ENCODE measurements around the gene IL12A. TPM values are rescaled to one million over a fixed set of nuclear protein-coding genes. Genes with fewer than 3 reads are reported as not detected.

IL12A gene
- total and polyA plus RNA-seq, 10 of the 15 experiments (the other 5 are each of a cell fraction or from before 2014, with no cell fraction given): 0.50 to 10.9 (median 3.5) TPM

GRCh38 chr3:160012108-160012507 is 23.5 kb downstream of the IL12A start (continued):
- peak; percentile 90 for TF ChIP-seq TBL1XR1 (IDR thresholded peaks at IDR 0.05; ENCODE audit: low read depth, low read length)
- TF ChIP-seq, protein P1, sequence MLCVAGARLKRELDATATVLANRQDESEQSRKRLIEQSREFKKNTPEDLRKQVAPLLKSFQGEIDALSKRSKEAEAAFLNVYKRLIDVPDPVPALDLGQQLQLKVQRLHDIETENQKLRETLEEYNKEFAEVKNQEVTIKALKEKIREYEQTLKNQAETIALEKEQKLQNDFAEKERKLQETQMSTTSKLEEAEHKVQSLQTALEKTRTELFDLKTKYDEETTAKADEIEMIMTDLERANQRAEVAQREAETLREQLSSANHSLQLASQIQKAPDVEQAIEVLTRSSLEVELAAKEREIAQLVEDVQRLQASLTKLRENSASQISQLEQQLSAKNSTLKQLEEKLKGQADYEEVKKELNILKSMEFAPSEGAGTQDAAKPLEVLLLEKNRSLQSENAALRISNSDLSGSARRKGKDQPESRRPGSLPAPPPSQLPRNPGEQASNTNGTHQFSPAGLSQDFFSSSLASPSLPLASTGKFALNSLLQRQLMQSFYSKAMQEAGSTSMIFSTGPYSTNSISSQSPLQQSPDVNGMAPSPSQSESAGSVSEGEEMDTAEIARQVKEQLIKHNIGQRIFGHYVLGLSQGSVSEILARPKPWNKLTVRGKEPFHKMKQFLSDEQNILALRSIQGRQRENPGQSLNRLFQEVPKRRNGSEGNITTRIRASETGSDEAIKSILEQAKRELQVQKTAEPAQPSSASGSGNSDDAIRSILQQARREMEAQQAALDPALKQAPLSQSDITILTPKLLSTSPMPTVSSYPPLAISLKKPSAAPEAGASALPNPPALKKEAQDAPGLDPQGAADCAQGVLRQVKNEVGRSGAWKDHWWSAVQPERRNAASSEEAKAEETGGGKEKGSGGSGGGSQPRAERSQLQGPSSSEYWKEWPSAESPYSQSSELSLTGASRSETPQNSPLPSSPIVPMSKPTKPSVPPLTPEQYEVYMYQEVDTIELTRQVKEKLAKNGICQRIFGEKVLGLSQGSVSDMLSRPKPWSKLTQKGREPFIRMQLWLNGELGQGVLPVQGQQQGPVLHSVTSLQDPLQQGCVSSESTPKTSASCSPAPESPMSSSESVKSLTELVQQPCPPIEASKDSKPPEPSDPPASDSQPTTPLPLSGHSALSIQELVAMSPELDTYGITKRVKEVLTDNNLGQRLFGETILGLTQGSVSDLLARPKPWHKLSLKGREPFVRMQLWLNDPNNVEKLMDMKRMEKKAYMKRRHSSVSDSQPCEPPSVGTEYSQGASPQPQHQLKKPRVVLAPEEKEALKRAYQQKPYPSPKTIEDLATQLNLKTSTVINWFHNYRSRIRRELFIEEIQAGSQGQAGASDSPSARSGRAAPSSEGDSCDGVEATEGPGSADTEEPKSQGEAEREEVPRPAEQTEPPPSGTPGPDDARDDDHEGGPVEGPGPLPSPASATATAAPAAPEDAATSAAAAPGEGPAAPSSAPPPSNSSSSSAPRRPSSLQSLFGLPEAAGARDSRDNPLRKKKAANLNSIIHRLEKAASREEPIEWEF (IDR thresholded peaks at IDR 0.05; ENCODE audit: insufficient replicate concordance, low read depth, low read length): peak; percentile 65
- TF ChIP-seq BCL11A (IDR thresholded peaks at IDR 0.05; ENCODE audit: low read depth, low read length): peak; percentile 71; the same call in 1 of the 2 replicates
- TF ChIP-seq KLF5 (IDR thresholded peaks at IDR 0.05; ENCODE audit: partially characterized antibody): no peak
- TF ChIP-seq SPI1 (IDR thresholded peaks at IDR 0.05; ENCODE audit: borderline replicate concordance, insufficient read depth, low read depth, low read length): peak; percentile 97
- no peak for TF ChIP-seq POLR2A (IDR thresholded peaks at IDR 0.05; ENCODE audit: low read depth, low read length)
- no peak for TF ChIP-seq MYB (IDR thresholded peaks at IDR 0.05; ENCODE audit: borderline replicate concordance, low read depth, low read length)
- TF ChIP-seq ZNF384 (IDR thresholded peaks at IDR 0.05; ENCODE audit: borderline replicate concordance, low read depth, low read length): no peak
- TF ChIP-seq CHD2 (IDR thresholded peaks at IDR 0.05; ENCODE audit: borderline replicate concordance, low read depth, low read length): peak; percentile 44; the same call in 1 of the 2 replicates
- peak; percentile 64 for TF ChIP-seq ATF2 (IDR thresholded peaks at IDR 0.05; ENCODE audit: low read length)
- TF ChIP-seq, protein P2, sequence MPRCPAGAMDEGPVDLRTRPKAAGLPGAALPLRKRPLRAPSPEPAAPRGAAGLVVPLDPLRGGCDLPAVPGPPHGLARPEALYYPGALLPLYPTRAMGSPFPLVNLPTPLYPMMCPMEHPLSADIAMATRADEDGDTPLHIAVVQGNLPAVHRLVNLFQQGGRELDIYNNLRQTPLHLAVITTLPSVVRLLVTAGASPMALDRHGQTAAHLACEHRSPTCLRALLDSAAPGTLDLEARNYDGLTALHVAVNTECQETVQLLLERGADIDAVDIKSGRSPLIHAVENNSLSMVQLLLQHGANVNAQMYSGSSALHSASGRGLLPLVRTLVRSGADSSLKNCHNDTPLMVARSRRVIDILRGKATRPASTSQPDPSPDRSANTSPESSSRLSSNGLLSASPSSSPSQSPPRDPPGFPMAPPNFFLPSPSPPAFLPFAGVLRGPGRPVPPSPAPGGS (IDR thresholded peaks at IDR 0.05; ENCODE audit: borderline replicate concordance, insufficient read depth, low read depth, low read length, poor library complexity, severe bottlenecking): peak; percentile 27
- no peak for TF ChIP-seq ZNF207 (IDR thresholded peaks at IDR 0.05; ENCODE audit: borderline replicate concordance)
- peak; percentile 81 for TF ChIP-seq NFIC (IDR thresholded peaks at IDR 0.05; ENCODE audit: low read depth, low read length)
- TF ChIP-seq NBN (IDR thresholded peaks at IDR 0.05): 0 out of 2 replicates have a peak, but pooled peaks have one; percentile 39
- no peak for TF ChIP-seq SUPT20H (IDR thresholded peaks at IDR 0.05; ENCODE audit: borderline replicate concordance, control insufficient read depth, low read depth, low read length)
- no peak for TF ChIP-seq NFYB (IDR thresholded peaks at IDR 0.05; ENCODE audit: insufficient read depth, low read depth, low read length)
- 0 out of 2 replicates have a peak, but pooled peaks have one; percentile 44 for TF ChIP-seq TCF12 (IDR thresholded peaks at IDR 0.05; ENCODE audit: low read depth, low read length)
